NB4 (cell line): ENCODE data around the gene SLC13A4.
A peak's percentile ranks its signal among the peaks of the same experiment; 100 is the strongest.

Experiments
- DNase-seq: peaks from one replicate; pipeline ENCODE4 v3.0.0; 2010; ENCODE audit warnings: low read depth
- H3K4me3 ChIP-seq: one replicate; pipeline ENCODE4 v1.5.1; 2011; ENCODE audit warnings: mild to moderate bottlenecking, low read depth, low read length, moderate library complexity
- MYC ChIP-seq: IDR thresholded peaks from 2 replicates; pipeline ENCODE4 v1.6.1; 2011; ENCODE audit warnings: low read depth, low read length
- POLR2A ChIP-seq: IDR thresholded peaks from 2 replicates; pipeline ENCODE4 v1.6.1; 2011; ENCODE audit warnings: mild to moderate bottlenecking; ENCODE audit not compliant: insufficient read length; ENCODE audit errors: extremely low read depth
- TF ChIP-seq, protein P1 (sequence below): IDR thresholded peaks from 2 replicates; pipeline ENCODE4 v1.6.1; 2011; ENCODE audit warnings: low read depth, low read length
- TF ChIP-seq, protein P2 (sequence below): IDR thresholded peaks from one replicate; pipeline ENCODE4 v1.5.1; 2012; ENCODE audit warnings: low read depth, low read length

Gene SLC13A4

GRCh38 chr7:135661311-135662122 is 66.5 kb downstream of the SLC13A4 start:
- TF ChIP-seq, protein P1, sequence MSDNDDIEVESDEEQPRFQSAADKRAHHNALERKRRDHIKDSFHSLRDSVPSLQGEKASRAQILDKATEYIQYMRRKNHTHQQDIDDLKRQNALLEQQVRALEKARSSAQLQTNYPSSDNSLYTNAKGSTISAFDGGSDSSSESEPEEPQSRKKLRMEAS, result no peak; the same call in 1 of the 2 replicates
- TF ChIP-seq, protein P2, sequence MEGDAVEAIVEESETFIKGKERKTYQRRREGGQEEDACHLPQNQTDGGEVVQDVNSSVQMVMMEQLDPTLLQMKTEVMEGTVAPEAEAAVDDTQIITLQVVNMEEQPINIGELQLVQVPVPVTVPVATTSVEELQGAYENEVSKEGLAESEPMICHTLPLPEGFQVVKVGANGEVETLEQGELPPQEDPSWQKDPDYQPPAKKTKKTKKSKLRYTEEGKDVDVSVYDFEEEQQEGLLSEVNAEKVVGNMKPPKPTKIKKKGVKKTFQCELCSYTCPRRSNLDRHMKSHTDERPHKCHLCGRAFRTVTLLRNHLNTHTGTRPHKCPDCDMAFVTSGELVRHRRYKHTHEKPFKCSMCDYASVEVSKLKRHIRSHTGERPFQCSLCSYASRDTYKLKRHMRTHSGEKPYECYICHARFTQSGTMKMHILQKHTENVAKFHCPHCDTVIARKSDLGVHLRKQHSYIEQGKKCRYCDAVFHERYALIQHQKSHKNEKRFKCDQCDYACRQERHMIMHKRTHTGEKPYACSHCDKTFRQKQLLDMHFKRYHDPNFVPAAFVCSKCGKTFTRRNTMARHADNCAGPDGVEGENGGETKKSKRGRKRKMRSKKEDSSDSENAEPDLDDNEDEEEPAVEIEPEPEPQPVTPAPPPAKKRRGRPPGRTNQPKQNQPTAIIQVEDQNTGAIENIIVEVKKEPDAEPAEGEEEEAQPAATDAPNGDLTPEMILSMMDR, result no peak
- TF ChIP-seq POLR2A, result no peak
- no peak for TF ChIP-seq MYC
- peak overlapping the region; percentile 65 for H3K4me3 ChIP-seq
- peak; percentile 54 for DNase-seq

DNA sequence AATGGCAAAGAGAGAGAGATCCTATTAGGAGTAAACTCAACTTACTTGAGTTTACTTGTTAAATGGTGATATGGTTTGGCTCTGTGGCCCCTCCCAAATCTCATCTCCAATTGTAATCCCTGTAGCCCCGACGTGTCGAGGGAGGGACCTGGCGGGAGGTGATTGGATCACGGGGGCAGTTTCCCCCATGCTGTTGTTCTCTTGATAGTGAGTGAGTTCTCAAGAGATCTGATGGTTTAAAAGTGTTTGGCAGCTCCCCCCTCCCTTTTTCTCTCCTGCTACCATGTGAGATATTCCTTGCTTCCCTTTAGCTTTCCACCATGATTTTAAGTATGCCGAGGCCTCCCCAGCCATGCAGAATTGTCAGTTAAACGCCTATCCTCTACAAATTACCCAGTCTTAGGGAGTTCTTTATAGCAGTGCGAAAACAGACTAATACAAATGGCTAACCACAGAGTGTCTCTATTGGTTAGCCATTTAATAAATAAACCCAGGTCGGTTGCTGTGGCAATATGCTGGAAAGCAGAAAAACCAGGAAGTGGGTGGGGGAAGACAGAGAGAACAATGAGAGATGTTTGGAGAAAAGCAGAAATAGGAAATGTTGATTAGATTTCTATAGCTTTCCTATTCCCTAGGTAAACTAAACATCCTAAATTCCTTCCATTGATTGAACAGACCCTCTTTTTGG is 68.7 kb downstream of the SLC13A4 start:
- no peak overlapping the region for H3K4me3 ChIP-seq
- TF ChIP-seq, protein P2, result no peak
- TF ChIP-seq MYC (no peak), POLR2A (no peak)
- TF ChIP-seq, protein P1, result no peak
- peak; percentile 75 for DNase-seq

- H3K4me3 ChIP-seq, result no peak overlapping the region
- DNase-seq, result no peak
- TF ChIP-seq, protein P2, result no peak
- no peak for TF ChIP-seq POLR2A
- no peak for TF ChIP-seq MYC
- TF ChIP-seq, protein P1, result no peak
Measured at GRCh38 chr7:135658564-135658963, 69.4 kb downstream of the SLC13A4 start.

- no peak for DNase-seq
- H3K4me3 ChIP-seq, result no peak overlapping the region
- TF ChIP-seq, protein P2, result no peak
- TF ChIP-seq MYC (no peak), POLR2A (no peak)
- TF ChIP-seq, protein P1, result no peak
Measured at GRCh38 chr7:135653340-135654080, 74.5 kb downstream of the SLC13A4 start.

DNA sequence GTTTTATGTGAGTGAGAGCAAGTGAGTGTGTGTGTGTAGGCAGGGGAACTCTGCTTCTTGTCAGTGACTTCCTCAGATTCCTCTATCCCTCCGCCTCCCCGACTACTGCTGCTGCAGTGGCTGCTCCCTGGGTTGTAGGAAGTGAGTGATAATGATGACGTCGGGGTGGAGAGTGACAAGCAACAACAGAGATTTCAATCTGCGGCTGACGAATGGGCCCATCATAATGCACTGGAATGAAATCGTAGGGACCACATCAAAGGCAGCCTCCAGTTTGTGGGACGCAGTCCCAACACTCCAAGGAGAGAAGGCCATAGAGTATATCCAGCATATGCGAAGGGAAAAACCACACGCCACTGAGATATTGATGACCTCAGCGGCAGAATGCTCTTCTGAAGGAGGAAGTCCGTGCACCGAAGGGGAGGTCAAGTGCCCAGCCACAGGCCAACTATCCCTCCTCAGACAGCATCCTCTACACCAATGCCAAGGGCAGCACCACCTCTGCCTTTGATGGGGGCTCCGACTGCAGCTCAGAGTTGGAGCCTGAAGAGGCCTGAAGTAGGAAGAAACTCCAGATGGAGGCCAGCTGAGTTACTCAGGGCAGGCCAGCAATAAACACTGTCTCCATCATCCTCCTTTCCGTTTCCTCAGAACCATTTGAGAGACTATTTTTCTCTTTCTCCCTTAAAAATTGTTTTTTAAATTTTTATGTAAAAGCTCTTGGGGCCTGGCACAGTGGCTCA is 77.0 kb downstream of the SLC13A4 start:
- peak; percentile 18 for DNase-seq
- TF ChIP-seq, protein P1, result no peak
- TF ChIP-seq POLR2A, result no peak
- TF ChIP-seq MYC, result no peak
- TF ChIP-seq, protein P2, result no peak
- H3K4me3 ChIP-seq, result no peak overlapping the region
